ENCODE data around the gene COL6A3. TPM values are rescaled to one million over a fixed set of nuclear protein-coding genes. Genes with fewer than 3 reads are reported as not detected.

The COL6A3 gene
- total RNA-seq, 1 experiment from 2014 or later: 1.2 TPM

DNA sequence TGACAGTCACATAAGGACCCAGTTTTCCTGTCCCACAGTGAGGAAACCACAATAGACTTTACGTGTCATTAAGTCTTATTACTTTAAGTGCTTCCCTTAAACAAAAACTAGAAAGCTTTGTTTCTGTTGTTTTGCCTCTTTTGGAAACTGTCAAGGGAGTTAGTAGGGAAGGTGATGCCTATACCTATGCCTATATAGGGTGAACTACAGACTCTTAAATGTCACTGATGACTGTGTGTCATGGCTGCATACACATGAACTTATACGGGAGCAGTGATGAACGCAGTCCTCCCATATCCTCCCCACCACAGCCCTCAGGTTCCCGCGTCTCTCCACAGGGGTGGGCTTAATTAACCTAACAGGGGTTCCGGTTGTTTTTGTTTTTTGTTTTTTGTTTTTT lies 97.6 kb downstream of the COL6A3 start:
- no TSS peak for BruUV-seq (replicated peaks)
- Histone ChIP-seq H3K4me1 (ENCODE audit: control insufficient read depth in 1 of 2, insufficient read depth in 2 of 2, low read length in 2 of 2) (no peaks in the 10 kb centered on the region), H3K4me2 (ENCODE audit: low read length) (no peak overlapping the region), H3K9me2 (ENCODE audit: insufficient read depth) (no peaks in the 10 kb centered on the region), H3K36me3 (ENCODE audit: control insufficient read depth in 1 of 2, insufficient read depth in 2 of 2, low read length in 2 of 2) (no peaks in the 10 kb centered on the region), H3K9me3 (ENCODE audit: control insufficient read depth in 1 of 2, insufficient read depth in 1 of 2, low read depth in 1 of 2, low read length in 2 of 2) (no peaks in the 10 kb centered on the region), H3K79me2 (ENCODE audit: insufficient read depth, low read length) (no peaks in the 10 kb centered on the region), H3K27ac (ENCODE audit: low read depth, low read length) (no peak overlapping the region), H2AFZ (ENCODE audit: low read depth, low read length, poor library complexity, severe bottlenecking) (no peak overlapping the region), H4K20me1 (ENCODE audit: insufficient read depth) (no peaks in the 10 kb centered on the region), H3K9ac (ENCODE audit: low read length) (no peak overlapping the region), H3K4me3 (replicated peaks in 1 of 2; ENCODE audit: low read depth in 1 of 2, low read length in 2 of 2) (no peak overlapping the region), H3K27me3 (ENCODE audit: insufficient read depth, low read length) (peaks cover 4% of the 10 kb centered on the region; the same call in 1 of the 2 replicates)
- RAD21 ChIA-PET (ENCODE audit: low non-redundant PET in 1 of 2, low total read pairs in 2 of 2, uncharacterized antibody in 2 of 2, unreplicated experiment in 2 of 2): no interaction called here
- TF ChIP-seq EZH2phosphoT487 (IDR thresholded peaks at IDR 0.05; ENCODE audit: borderline replicate concordance): no peak
- no peak for TF ChIP-seq ATF3 (IDR thresholded peaks at IDR 0.05)
- no peak for TF ChIP-seq EGR1 (IDR thresholded peaks at IDR 0.05; ENCODE audit: low read depth)
- TF ChIP-seq ZNF274 (IDR thresholded peaks at IDR 0.05; ENCODE audit: low read depth, low read length): no peak
- no peak for TF ChIP-seq POLR2AphosphoS5 (IDR thresholded peaks at IDR 0.05; ENCODE audit: low read depth, low read length)
- TF ChIP-seq CBX3 (IDR thresholded peaks at IDR 0.05; ENCODE audit: low read depth): no peak
- CTCF ChIA-PET: no interaction called here
- ATAC-seq: no peak
- intact Hi-C loops (cut with micrococcal nuclease): no loop called here
- no peak for DNase-seq (ENCODE audit: low read depth, low spot score)
- POLR2A ChIA-PET: no interaction called here

GRCh38 chr2:237315829-237316225 lies 98.1 kb downstream of the COL6A3 start:
- Histone ChIP-seq H3K4me2 (ENCODE audit: low read length) (no peak overlapping the region), H2AFZ (ENCODE audit: low read depth, low read length, poor library complexity, severe bottlenecking) (no peak overlapping the region), H3K79me2 (ENCODE audit: insufficient read depth, low read length) (no peaks in the 10 kb centered on the region), H3K9me2 (ENCODE audit: insufficient read depth) (no peaks in the 10 kb centered on the region), H3K27ac (ENCODE audit: low read depth, low read length) (no peak overlapping the region), H3K36me3 (ENCODE audit: control insufficient read depth in 1 of 2, insufficient read depth in 2 of 2, low read length in 2 of 2) (no peaks in the 10 kb centered on the region), H3K9me3 (ENCODE audit: control insufficient read depth in 1 of 2, insufficient read depth in 1 of 2, low read depth in 1 of 2, low read length in 2 of 2) (no peaks in the 10 kb centered on the region), H3K27me3 (ENCODE audit: insufficient read depth, low read length) (peaks cover 4% of the 10 kb centered on the region; the same call in 1 of the 2 replicates), H3K4me3 (replicated peaks in 1 of 2; ENCODE audit: low read depth in 1 of 2, low read length in 2 of 2) (no peak overlapping the region), H4K20me1 (ENCODE audit: insufficient read depth) (no peaks in the 10 kb centered on the region), H3K9ac (ENCODE audit: low read length) (no peak overlapping the region), H3K4me1 (ENCODE audit: control insufficient read depth in 1 of 2, insufficient read depth in 2 of 2, low read length in 2 of 2) (peaks cover 0 to 2% of the 10 kb centered on the region in 2 experiments; a peak in 2 of 4 replicates)
- ATAC-seq: no peak
- DNase-seq (ENCODE audit: low read depth, low spot score): no peak
- intact Hi-C loops (cut with micrococcal nuclease): no loop called here
- ChIA-PET POLR2A (no interaction called here), RAD21 (ENCODE audit: low non-redundant PET in 1 of 2, low total read pairs in 2 of 2, uncharacterized antibody in 2 of 2, unreplicated experiment in 2 of 2) (no interaction called here), CTCF (no interaction called here)
- BruUV-seq (replicated peaks): no TSS peak
- TF ChIP-seq CBX3 (IDR thresholded peaks at IDR 0.05; ENCODE audit: low read depth): no peak
- TF ChIP-seq SIN3A (IDR thresholded peaks at IDR 0.05; ENCODE audit: low read depth): no peak
- no peak for TF ChIP-seq JUND (IDR thresholded peaks at IDR 0.05)
- TF ChIP-seq REST (IDR thresholded peaks at IDR 0.05; ENCODE audit: low read depth): no peak
- no peak for TF ChIP-seq ELF1 (IDR thresholded peaks at IDR 0.05; ENCODE audit: borderline replicate concordance, low read depth)
- no peak for TF ChIP-seq POLR2AphosphoS5 (IDR thresholded peaks at IDR 0.05; ENCODE audit: low read depth, low read length)
- TF ChIP-seq RAD21 (IDR thresholded peaks at IDR 0.05; ENCODE audit: low read depth): no peak
- TF ChIP-seq ZNF274 (IDR thresholded peaks at IDR 0.05; ENCODE audit: low read depth, low read length): no peak
- TF ChIP-seq ZFX (IDR thresholded peaks at IDR 0.05): no peak
- TF ChIP-seq SP1 (IDR thresholded peaks at IDR 0.05; ENCODE audit: low read depth): no peak
- no peak for TF ChIP-seq EZH2 (IDR thresholded peaks at IDR 0.05)
- no peak for TF ChIP-seq TCF7L2 (IDR thresholded peaks at IDR 0.05; ENCODE audit: borderline replicate concordance, extremely low read depth, insufficient read depth, insufficient read length)
- no peak for TF ChIP-seq POLR2A (IDR thresholded peaks at IDR 0.05; ENCODE audit: borderline replicate concordance, extremely low read depth, insufficient read depth, insufficient read length)
- no peak for TF ChIP-seq SRF (IDR thresholded peaks at IDR 0.05; ENCODE audit: low read depth)
- no peak for TF ChIP-seq YY1 (IDR thresholded peaks at IDR 0.05; ENCODE audit: extremely low read depth, insufficient replicate concordance, low read depth, low read length)
